ENCODE measurements around the gene ABR.
"Not testable (repeated sequence)": the region's sequence is repeated elsewhere in the genome, so short reads cannot be mapped to it uniquely, and the experiment has no call there.

ABR gene

GRCh38 chr17:975371-975915 is 204.3 kb downstream of the ABR start:
- DNase-seq = no peak

GRCh38 chr17:974778-975177 is 205.0 kb downstream of the ABR start:
- DNase-seq = not testable (repeated sequence)

DNA sequence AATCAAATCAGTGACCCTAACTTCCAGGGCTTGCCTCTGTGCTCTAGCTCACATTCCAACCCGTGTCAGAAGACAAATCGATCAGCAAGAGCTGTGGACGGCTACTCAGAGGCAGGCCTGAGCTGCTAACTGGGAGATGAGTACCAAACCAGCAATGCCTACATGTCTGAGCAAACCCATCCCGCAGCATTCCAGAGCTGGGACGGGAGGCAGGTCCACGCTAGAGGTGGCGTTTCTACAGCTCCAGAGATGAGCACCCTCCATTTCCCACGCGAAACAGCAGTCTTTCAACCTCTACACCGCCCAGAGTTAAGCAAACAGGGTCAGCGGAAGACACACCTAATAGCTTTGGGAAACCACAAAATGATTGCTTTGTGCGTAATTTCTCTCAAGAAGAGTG is 206.7 kb downstream of the ABR start:
- no peak for DNase-seq

GRCh38 chr17:971861-972260 is 207.9 kb downstream of the ABR start:
- not testable (repeated sequence) for DNase-seq

- no peak for DNase-seq
These were observed 209.4 kb downstream of the ABR start for GRCh38 chr17:970364-970763.

GRCh38 chr17:969811-970355 is 209.9 kb downstream of the ABR start:
- no peak for DNase-seq

DNA sequence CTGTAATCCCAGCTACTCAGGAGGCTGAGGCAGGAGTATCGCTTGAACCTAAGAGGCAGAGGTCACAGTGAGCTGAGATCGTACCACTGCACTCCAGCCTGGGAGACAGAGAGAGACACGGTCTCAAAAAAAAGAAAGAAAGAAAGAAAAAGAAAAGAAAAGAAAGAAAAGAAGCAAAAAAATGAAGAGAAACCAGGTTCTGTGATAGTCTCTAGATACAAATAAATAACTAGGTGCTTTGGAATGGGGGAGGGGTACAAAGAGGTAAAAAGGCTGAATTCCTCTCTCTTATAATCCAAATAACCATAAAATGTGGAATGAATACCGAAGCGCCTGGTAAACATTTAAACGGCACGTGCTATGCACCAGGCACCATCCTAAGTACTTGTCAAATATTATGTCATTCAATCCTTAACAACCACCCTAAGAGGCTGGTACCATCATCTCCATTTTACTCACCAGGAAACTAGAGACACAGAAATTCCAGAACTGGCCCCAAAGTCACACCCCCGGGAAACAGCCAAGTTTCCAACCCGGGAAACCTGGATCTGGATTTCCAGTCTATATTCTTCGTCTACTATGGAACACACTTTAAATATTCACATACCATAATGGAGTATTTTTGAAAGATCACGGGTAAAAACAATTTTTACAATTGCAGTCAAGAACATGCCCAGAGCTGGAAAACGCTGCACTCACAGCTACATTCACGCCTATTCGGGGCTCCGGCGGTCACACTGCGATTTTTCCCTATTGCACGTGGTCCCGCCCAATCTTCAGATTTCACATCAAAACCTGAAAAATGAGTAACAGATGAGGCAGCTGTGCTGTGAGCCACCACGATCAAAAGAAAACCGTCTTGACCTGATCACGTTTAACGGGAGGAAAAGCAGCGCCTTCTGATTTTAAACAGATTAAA is 210.7 kb downstream of the ABR start:
- no peak for DNase-seq

DNA sequence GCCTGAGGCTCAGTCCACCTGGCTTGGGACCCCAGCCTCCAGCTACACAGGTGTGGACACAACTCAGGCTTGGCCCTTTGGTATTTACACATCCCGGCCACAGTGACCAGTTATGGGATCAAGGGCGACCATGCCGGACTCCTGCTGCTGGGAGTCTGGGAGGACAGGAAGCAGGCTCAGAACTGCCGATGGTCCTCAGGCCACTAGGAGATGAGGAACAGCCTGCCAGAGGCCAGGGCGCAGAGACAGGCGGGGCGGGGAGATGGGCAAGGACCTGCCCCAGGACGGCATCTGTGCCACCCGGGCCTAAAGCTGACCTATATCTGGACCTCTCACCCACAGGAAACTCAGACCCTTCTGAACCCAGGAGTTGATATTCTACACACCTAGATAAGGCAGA is 212.7 kb downstream of the ABR start:
- no peak for DNase-seq

- DNase-seq = no peak
These were observed 214.3 kb downstream of the ABR start for GRCh38 chr17:965311-965989.

- DNase-seq = no peak
These were observed 214.9 kb downstream of the ABR start for GRCh38 chr17:964876-965275.

DNA sequence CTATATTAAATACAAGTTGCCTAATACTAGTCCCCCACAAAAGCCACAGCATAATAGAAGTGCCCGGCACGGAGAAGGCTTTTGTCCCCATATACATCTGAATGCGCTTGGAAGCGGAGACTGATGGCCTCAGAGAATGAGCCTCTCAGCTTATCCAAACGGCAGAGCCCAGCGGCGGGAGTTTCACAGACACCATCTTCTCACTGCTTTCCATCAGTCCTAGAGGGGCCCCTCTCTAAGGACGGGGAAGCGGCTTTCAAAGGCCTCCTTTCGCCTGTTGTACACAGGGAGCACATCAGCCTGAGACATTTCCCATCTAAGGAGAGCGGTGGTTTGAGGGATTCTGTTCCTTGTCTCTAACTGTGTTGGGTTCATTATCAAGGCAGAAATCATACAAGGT is 217.1 kb downstream of the ABR start:
- no peak for DNase-seq

- DNase-seq = no peak
These were observed 217.6 kb downstream of the ABR start for GRCh38 chr17:962166-962565.

- no peak for DNase-seq
These were observed 220.9 kb downstream of the ABR start for GRCh38 chr17:958712-959451.

DNA sequence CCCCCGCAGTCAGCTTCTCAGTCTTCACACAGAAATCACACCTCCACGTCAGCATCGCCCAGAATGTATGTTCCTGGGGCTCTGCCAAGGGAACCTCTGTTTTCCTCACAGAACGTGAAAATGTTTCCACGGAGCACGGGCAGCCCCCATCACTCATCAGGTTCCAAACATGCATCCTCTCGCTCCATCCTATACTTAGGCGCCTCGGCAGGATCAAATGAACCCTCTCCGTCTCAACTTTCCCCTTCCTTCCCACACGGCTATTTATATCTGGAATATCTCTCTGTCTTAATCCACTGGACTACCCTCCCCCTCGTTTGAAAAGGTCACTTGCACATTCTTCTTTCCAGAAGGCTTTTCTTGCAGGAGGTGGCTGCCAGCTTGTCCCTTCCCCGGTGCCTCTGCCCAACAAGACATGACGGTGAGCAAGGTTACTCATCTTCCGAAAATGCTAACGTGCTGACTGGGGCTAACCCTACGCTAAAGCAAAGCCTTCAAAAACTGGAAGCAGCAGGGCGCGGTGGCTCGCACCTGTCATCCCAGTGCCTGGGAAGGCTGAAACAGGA is 221.8 kb downstream of the ABR start:
- DNase-seq = no peak

DNA sequence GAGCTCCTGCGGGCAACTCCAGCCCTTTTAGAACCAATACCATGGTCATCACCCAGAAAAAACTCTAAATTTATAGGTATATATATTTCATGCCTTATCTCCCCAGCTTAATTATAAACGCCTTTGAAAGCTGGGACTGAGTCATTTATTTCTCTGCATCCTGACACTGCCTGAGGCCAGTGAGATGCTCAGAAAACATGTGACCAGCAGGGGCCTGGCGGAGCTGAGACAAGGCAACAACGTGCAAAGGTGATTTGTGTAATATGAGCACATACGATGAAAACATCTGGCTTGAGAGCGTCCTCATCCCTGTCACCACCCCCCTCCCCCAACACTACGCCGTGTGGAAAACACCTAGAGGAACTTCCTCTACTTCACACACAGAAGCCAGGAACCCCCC is 222.9 kb downstream of the ABR start:
- no peak for DNase-seq

DNA sequence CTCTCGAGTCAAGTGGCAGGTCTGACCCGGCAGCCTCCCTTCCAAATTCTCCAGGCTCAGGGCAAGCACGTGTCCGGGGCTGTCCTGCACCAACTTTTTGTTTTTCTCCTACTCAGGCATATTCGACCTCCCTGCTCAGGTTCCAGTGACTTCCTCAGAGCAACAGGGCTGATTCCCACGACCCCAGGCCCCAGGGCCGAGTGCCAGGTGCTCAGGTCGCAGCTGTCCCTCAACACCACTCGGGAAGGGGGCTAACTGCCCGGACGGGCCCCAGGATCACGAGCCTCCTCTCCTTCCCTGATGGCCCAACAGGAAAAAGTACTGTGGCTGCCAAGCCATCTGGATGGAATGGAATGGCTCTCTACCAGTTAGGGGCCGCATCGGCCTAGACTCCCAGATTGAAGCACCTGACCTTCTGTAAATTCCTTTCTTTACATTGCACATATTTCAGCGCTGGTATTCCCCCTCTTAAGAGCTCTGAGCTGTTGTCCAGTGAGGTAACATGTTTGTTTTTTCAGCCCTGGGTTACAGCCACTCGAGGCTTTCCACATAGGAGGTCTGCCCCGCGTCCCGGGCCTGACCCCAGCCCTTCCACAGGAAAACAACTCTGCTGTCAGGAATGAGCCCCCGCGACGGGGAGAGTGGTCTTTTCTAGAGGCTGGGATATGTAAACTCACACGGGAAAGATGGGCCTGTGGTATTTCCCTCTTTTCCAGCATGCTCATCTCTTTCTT is 225.2 kb downstream of the ABR start:
- DNase-seq = no peak

- no peak for DNase-seq
These were observed 226.0 kb downstream of the ABR start for GRCh38 chr17:953767-954166.
